H1 (cell line): ENCODE results near the gene TNFAIP1. TPM values are rescaled to one million over a fixed set of nuclear protein-coding genes. Genes with fewer than 3 reads are reported as not detected.

Experiments used
- CHD7 ChIP-seq: fragments of 300-600 bp; sonication (generic); IDR thresholded peaks from 2 replicates; pipeline ENCODE4 v1.7.1; 2012; ENCODE audit warnings: low read length, moderate library complexity, mild to moderate bottlenecking, inconsistent platforms; ENCODE audit not compliant: insufficient replicate concordance
- FOSL1 ChIP-seq: IDR thresholded peaks from 2 replicates; pipeline ENCODE4 v1.6.1; 2011; ENCODE audit warnings: mild to moderate bottlenecking, low read depth, low read length, moderate library complexity; ENCODE audit not compliant: insufficient read depth
- SP4 ChIP-seq: IDR thresholded peaks from 2 replicates; pipeline ENCODE4 v1.6.1; 2012; ENCODE audit warnings: low read length, inconsistent platforms
- TAF1 ChIP-seq: IDR thresholded peaks from 2 replicates; pipeline ENCODE4 v1.6.1; 2011; ENCODE audit warnings: mild to moderate bottlenecking, low read depth, low read length
- TBP ChIP-seq: IDR thresholded peaks from 2 replicates; pipeline ENCODE4 v1.6.1; 2011; ENCODE audit warnings: low read depth, low read length, improper control_type of control experiment
- polyA plus RNA-seq, 7 experiments: library from polyadenylated mRNA; depleted of rRNA in 3 of 7; stranded (reverse) in 5 of 7; unstranded in 2 of 7; fragments of >200 nt in 5 of 7; fragments of 200-250 nt in 2 of 7; gene quantifications; 1 replicate in 5 of 7; 2 replicates in 1 of 7; 4 replicates in 1 of 7; pipeline versions ENCODE4 v1.2.1 to v1.2.3, GENCODE V29; 2011 to 2013; ENCODE audit warnings: missing spikeins in 2 of 7, mixed read lengths in 2 of 7
- total RNA-seq: library from RNA; stranded (reverse); fragmentation: NEBNext Ultra II Directional; extraction: Animal tissue kit (Norgen Biotek cat#: 25700); gene quantifications from 2 replicates; pipeline ENCODE4 v1.2.1, GENCODE V29; 2021

The TNFAIP1 gene
- total and polyA plus RNA-seq, 2 of the 8 experiments (the other 6 are each of a cell fraction or from before 2014, with no cell fraction given) = 16.9 to 19.5 TPM

GRCh38 chr17:28295677-28296578 is 39.6 kb upstream of the TNFAIP1 start (continued):
- no peak for TF ChIP-seq CHD7
- TF ChIP-seq SP4 = no peak
- TF ChIP-seq TBP = no peak
- TF ChIP-seq FOSL1 = no peak
- no peak for TF ChIP-seq TAF1
